ENCODE measurements around the gene C4BPA. TPM values are rescaled to one million over a fixed set of nuclear protein-coding genes. Genes with fewer than 3 reads are reported as not detected.

C4BPA gene
- total RNA-seq, 1 donor from 2014 or later, result not detected

GRCh38 chr1:207139616-207140015, 35.6 kb downstream of the C4BPA start:
- Mint-ChIP-seq H3K27me3 (no peaks in the 10 kb centered on the region), H3K4me3 (no peak overlapping the region), H3K27ac (no peak overlapping the region), H3K4me1 (peaks cover 2% of the 10 kb centered on the region), H3K36me3 (ENCODE audit: low read depth) (no peaks in the 10 kb centered on the region), H3K9me3 (no peaks in the 10 kb centered on the region)
- TF ChIP-seq CTCF (IDR thresholded peaks at IDR 0.05), result no peak
- DNase-seq, result no peak
- POLR2A ChIA-PET, result no interaction called here
- intact Hi-C loops (cut with micrococcal nuclease), result no loop called here
- CTCF ChIA-PET, result no interaction called here
- no peak for ATAC-seq (ENCODE audit: low read depth)

- ChIA-PET CTCF (no interaction called here), POLR2A (no interaction called here)
- no peak for TF ChIP-seq CTCF (IDR thresholded peaks at IDR 0.05)
- Mint-ChIP-seq H3K9me3 (no peaks in the 10 kb centered on the region), H3K36me3 (ENCODE audit: low read depth) (no peaks in the 10 kb centered on the region), H3K4me3 (no peak overlapping the region), H3K27me3 (no peaks in the 10 kb centered on the region), H3K27ac (no peak overlapping the region), H3K4me1 (no peaks in the 10 kb centered on the region)
- no peak for ATAC-seq (ENCODE audit: low read depth)
- intact Hi-C loops (cut with micrococcal nuclease), result no loop called here
- DNase-seq, result no peak
These were observed 36.5 kb downstream of the C4BPA start for GRCh38 chr1:207140536-207140935.

GRCh38 chr1:207145401-207146058, 41.5 kb downstream of the C4BPA start:
- no peak for TF ChIP-seq CTCF (IDR thresholded peaks at IDR 0.05)
- Mint-ChIP-seq H3K27ac (no peak overlapping the region), H3K9me3 (no peaks in the 10 kb centered on the region), H3K27me3 (no peaks in the 10 kb centered on the region), H3K4me1 (no peaks in the 10 kb centered on the region), H3K4me3 (no peak overlapping the region), H3K36me3 (ENCODE audit: low read depth) (no peaks in the 10 kb centered on the region)
- CTCF ChIA-PET, result no interaction called here
- ATAC-seq (ENCODE audit: low read depth) (no peak), DNase-seq (no peak)
- POLR2A ChIA-PET, result no interaction called here
- intact Hi-C loops (cut with micrococcal nuclease), result no loop called here

GRCh38 chr1:207151920-207152319, 47.9 kb downstream of the C4BPA start:
- no peak overlapping the region for H3K27ac Mint-ChIP-seq
- no peak for DNase-seq

More at GRCh38 chr1:207151920-207152319, 47.9 kb downstream of the C4BPA start:
- Mint-ChIP-seq H3K4me1 (no peaks in the 10 kb centered on the region), H3K36me3 (ENCODE audit: low read depth) (peaks cover 5% of the 10 kb centered on the region), H3K4me3 (no peak overlapping the region), H3K9me3 (peaks cover 15% of the 10 kb centered on the region), H3K27me3 (peaks cover 3% of the 10 kb centered on the region)
- ChIA-PET POLR2A (no interaction called here), CTCF (no interaction called here)
- no peak for ATAC-seq (ENCODE audit: low read depth)
- intact Hi-C loops (cut with micrococcal nuclease), result no loop called here
- TF ChIP-seq CTCF (IDR thresholded peaks at IDR 0.05), result no peak
